KBM-7 (cell line): ENCODE results near the gene PPM1E.
"Not testable (repeated sequence)": the region's sequence is repeated elsewhere in the genome, so short reads cannot be mapped to it uniquely, and the experiment has no call there.

ENCODE experiments used
- DNase-seq: peaks from one replicate; pipeline ENCODE4 v3.0.0-alpha.2; 2015
- in situ Hi-C: fragments of 300-500 bp; cut with MboI; formaldehyde crosslinking; loops from 2 replicates; pipeline ENCODE4 v1.14.3; 2020; ENCODE audit warnings: low sequenced_read_pairs, low pct_unique_long_range_greater_than_20kb, mixed read lengths

PPM1E gene

DNA sequence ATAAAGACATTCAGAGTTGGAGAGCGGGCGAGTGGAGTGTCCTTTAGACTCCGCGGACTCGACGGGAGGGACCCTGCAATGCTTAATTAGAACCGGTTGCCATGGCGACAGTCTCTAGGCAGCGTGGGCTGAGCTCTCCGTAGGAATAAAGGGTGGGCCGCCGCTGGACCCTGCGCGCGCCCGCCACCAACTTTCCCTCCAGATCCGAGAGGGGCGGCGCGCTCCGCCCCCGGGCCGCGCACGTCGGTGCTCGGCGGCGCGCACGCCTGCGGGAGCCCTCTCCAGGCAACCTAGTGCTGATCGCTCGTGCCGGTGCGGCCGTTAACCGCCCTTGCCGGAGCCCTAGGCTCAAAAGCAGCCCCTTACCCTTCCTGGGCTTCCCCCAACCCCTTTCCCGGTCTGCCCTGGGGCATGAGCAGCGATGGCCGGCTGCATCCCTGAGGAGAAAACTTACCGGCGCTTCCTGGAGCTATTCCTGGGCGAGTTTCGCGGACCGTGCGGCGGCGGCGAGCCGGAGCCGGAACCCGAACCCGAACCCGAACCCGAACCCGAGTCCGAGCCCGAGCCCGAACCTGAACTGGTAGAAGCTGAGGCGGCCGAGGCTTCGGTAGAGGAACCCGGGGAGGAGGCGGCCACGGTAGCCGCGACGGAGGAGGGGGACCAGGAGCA is at the start of gene PPM1E:
PPM1E (plus strand) TSS at position 278 of the 669 bp plus-strand sequence.
- DNase-seq: peak; percentile 82
- in situ Hi-C loops: no loop called here

DNA sequence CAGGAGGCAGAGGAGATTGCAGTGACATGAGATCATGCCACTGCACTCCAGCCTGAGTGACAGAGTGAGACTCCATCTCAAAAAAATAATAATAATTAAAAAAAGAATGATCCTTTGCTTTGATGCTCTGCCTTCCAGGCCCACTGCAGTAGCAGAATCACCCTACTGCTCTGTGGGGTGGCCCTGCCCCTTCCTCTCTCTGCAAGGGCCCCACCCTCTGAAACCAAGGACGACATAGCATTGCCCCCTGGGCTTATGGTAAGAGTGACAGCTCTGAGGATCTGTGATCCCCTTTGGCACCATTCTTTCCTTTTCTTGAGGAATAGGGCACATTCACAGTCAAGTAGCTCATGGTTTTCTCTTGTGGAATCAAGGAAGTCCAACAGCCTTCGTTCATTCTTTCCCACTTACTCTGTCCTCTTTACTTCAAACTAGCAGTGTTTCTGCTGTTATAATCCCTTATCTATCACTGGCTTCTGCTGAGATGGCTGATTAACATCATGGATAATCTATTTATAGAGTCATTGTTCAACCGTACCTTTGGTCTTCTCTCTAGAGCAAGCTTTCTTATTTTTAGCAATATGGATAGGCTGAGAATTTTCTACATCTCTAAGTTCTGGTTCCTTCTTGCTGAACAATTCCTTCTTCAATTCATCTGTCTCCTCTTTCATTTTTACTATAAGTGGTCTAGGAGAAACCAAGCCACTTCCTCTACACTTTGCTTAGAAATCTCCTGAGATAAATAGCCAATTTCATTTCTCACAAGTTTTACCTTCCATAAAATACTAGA is 49.1 kb upstream of the PPM1E start:
- in situ Hi-C loops: no loop called here

DNA sequence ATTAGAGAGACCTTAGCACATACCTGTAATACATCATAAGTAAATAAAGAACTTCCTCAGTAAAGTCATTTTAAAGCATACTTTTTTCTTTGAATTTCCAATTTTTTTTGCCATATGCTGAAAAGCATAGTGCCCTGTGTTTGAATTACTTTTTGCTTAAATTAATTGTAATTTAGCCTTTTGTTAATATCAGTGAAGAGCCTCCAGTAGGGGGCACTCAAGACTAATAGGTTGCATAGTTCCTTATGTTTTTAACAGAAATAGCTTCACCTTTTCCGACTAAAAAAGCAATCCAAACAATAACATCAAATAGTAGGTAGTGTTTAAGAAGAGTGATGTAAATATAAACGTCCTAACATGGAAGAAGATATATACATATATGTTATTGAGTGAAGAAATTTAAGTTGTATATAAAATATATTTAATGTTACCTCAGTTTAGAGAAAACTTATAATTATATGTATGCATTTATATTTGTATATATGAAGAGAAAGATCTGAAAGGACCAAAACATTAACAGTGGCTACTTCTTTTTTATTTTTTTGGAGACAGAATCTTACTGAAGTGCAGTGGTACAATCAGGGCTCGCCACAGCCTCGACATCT is 44.6 kb upstream of the PPM1E start:
- in situ Hi-C loops: no loop called here
- DNase-seq: peak; percentile 59

More for the DNA sequence above, 49.1 kb upstream of the PPM1E start:
- DNase-seq: no peak

DNA sequence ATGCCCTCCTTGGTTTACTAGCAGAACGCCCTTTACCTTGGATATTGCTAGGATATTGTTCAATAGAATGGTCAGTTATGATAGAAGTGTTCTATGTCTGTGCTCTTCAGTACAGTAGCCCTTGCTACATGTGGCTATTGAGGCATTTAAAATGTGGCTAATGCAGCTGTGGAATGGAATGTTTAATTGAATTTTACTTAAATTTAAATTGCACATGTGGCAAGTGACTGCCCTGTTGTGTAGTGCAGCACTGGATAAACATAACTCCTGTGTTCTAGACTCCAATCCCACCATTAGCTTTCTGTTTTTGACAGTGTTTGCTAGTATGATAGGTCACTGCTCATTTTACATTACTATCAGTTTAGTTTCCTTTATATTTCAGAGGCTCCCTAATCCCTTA is 33.4 kb upstream of the PPM1E start:
- in situ Hi-C loops: no loop called here
- no peak for DNase-seq

DNA sequence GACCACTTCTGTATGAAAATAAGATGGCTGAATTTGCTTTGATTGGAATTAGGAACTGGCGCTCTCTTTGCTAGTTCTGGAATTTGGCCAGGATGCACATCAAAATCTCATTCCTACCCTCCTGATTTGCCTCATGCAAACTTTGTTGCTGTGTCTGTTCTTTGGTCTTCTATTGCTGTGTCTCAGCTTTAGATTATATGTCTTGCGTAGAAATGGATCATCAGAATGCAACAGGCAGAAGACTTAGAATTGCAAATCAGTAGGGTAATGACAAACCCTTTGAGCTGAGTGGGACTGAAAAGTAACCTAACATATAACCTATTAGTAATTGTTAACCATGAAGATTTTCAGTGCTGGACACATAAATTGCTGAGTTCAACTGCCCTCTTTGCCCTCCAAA is 33.0 kb upstream of the PPM1E start:
- no peak for DNase-seq
- in situ Hi-C loops: no loop called here

DNA sequence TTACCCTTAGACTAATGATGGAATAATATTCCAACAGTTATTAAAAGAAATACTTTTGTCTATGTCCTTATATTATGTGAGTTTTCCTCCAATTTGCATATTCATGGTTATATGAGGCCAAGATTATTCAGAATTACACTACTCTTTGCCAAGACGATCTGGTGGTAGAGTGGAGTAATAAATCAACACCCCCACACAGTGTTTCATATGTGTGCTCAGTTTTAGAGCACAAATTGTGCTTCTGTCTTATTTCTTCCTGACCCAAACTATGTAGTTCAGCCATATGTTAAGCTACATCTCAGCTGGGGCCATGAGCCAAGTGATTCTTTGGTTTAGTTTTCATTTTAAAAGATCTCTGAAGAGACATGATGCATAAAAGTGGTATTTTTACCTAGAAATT is 26.9 kb upstream of the PPM1E start:
- in situ Hi-C loops: no loop called here

DNA sequence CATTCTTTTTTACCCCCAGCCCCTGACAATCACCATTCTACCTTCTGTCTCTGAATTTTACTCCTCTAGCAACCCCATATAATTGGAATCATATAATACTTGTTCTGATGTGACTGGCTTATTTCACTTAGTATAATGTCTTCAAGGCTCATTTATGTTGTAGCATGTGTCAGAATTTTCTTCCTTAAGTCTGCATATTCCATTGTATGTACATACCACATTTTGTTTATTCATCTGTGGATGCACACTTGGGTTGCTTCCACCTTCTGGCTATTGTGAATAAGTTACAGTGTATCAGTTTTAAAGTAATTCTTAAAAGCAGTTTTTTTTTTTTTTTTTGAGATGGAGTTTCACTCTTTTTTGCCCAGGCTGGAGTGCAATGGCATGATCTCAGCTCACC is 24.7 kb upstream of the PPM1E start:
- in situ Hi-C loops: no loop called here

More for the DNA sequence above, 26.9 kb upstream of the PPM1E start:
- no peak for DNase-seq

DNA sequence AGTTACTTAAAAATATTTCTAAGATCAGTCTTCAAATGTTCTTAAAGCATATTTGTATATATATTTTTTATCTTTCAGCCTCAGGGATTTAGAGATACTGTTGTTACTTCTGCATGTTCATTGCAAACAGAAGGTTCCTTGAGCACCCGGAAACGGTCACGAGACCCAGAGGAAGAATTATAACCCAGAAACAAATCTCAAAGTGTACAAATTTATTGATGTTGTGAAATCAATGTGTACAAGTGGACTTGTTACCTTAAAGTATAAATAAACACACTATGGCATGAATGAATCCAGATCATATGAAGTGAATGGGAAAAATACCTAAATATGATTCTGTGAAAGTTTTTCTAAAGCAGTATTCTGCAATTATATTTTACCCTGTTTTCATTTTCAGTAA is 21.6 kb upstream of the PPM1E start:
- in situ Hi-C loops: no loop called here
- DNase-seq: no peak

More for the DNA sequence above, 24.7 kb upstream of the PPM1E start:
- DNase-seq: no peak

DNA sequence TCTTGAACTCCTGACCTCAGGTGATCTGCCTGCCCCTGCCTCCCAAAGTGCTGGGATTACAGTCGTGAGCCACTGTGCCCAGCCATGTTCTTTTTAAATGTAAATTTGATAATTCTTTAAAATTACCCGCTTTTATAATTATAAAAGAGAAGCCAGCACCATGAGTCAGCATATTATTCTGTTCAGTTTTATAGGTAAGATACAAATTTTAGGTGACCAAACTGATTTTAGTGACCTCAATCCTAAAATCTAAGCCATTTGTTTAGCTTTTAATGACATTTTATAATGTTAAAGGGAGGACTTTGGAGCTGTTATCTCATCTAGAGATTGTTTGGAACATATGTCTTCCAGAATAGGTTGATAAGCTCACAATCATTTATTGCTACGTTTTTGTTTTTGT is 20.8 kb upstream of the PPM1E start:
- in situ Hi-C loops: no loop called here
- no peak for DNase-seq

DNA sequence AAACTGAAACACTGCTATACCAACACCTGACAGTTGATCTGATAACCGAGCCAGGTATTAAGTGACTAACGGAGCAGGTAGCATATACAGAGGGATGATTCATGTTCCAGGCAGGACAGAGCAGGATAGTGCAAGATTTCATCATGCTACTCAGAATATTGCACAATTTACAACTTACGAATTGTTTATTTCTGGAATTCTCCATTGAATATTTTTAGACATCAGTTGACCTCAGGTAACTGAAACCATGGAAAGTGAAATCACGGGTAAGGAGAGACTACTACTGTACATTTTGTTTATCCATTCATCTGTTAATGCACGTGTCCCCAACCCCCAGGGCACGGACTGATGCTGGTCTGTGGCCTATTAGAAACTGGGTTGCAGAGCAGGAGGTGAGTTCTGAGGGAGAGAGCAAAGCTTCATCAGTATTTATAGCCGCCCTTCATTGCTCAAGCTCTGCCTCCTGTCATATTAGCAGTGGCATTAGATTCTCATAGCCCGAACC is 14.5 kb upstream of the PPM1E start:
- in situ Hi-C loops: no loop called here

DNA sequence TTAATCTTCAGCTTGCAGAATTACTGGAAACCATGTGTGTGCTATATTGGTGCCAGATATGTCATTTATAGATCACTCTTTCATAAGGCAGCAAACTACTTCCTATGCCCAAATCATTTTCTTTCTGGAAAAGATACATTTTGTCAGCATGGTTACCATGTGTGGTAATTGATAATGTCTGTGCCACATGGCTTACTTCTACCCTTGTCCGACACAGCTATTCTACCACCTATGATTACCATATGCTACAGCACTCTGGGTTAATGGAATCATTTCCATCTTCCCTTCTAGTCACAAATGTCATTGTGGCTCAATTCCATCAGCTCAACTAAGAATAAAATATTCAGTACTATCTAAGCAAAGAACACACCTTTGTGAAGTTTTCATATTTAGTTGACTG is 8.0 kb upstream of the PPM1E start:
- in situ Hi-C loops: no loop called here
- no peak for DNase-seq

More for the DNA sequence above, 14.5 kb upstream of the PPM1E start:
- DNase-seq: no peak

DNA sequence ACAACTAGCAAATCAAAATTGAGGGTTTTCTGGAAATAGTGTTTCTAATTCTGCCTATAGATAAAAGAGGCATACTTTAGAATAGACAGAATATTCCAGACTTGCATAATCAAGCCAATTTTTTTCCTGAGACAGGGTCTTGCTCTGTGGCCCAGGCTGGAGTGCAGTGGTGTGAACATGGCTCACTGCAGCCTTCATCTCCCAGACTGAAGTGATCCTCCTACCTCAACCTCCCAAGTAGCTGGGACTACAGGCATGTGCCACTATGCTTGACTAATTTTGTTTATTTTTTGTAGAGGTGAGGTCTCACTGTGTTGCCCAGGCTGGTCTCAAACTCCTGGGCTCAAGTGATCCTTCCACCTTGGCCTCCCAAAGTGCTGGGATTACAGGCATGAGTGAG is 6.0 kb upstream of the PPM1E start:
- in situ Hi-C loops, DNase-seq: not testable (repeated sequence)

DNA sequence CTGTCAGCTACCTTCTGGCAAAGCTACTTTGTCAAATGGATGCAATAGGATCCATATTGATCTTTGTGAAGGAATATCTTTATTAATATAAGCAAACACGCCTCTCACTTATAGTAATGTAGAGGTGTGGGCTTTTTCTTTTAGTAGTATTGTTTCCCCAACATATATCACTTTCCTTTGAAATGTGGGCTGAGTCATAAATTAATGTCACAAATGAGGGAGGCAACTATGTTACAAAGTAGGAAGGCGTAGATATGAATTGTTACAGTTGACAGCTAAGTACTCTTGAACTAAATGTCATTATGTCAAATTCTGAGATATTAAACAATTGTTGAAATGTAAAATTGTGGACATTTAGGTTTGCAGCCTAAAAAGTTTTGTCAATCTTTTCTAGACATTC is 2.6 kb upstream of the PPM1E start:
- in situ Hi-C loops: no loop called here
- no peak for DNase-seq

DNA sequence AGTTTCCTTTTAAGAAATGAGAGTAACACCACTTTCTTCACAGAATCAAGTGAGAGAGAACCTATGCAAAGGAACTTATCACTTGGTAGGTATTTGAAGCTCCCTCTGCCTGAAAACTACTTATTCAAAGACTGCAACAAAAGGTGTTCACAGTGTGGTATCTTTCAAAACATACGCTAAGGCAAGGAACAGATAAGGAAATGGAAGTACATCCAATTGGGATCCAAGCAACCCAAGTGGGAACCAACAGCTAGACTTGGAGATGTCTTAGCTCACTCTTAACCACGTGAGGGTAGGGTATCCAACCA is 431 bp upstream of the PPM1E start:
- no peak for DNase-seq
- in situ Hi-C loops: no loop called here

DNA sequence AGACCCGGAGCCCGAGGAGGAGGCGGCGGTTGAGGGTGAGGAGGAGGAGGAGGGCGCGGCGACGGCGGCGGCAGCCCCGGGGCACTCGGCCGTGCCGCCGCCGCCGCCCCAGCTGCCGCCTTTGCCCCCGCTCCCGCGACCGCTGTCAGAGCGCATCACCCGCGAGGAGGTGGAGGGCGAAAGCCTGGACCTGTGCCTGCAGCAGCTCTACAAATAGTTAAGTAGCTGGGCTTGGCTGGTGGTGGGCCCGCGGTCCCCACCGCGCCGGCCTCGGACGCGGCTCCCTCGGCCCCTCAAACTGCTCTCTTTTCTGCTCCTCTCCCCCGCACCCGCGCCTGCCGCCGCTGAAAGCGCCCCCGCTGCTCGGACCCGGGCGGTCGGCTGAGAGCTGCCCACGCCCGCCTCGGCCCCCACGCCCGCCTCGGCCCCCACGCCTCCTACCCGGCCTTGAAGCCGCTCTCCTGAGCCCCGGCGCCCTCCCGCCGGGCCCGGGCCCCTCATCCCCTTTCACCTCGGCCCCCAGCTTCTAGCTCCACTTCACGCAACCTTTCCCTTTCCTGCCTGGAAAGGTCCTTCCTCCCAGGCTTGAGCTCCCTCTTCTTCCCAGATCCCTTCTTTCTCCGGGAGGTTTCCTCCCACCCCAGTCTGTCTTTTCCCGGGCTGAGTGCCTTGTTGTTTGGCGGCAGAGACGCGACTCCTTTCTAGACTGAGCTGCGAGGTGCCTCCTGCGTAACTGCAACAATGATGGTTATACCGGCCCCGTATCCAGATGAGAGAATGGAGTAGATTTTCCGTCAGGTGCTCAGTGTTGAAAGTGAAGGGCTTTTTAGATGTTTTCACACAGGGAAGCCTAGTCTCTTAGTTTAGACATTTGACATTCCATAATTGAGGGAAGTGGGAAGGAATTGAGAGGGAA is 850 bp downstream of the PPM1E start:
- peak; percentile 29 for DNase-seq
- in situ Hi-C loops: no loop called here

DNA sequence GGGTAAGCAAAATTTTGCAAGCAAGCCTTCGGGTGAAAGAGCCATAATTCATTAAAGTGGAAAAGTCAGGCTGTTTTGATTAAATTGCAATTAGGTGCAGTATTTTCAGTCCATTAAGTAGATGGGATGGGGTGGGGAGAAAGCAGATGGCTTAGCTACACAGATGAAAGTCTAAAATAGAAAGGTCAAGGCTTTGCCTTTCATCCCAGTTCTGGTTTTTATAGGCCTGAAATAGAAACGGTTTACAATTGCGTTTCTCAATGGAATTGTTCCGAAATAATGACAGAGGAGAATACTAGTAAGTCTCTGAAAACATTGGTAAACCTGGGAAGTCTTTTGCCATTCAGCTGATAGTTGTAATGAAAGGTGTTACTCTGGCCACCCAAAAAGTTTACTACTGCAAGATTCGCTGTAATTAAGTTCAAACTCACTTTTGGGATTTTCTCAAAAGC is 1.5 kb downstream of the PPM1E start:
- no peak for DNase-seq
- in situ Hi-C loops: no loop called here

DNA sequence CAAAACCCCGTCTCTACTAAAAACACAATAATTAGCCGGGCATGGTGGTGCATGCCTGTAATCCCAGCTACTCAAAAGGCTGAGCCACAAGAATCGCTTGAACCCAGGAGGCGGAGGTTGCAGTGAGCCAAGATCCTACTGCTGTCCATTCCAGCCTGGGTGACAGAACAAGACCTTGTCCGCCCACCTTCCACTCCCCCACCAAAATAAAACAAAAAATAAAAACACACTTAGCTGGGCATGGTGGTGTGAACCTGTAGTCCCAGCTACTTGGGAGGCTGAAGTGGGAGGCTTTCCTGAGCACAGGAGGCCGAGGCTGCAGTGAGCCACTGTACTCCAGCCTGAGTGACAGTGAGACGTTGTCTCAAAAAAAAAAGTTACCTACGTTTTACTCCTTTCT is 3.2 kb downstream of the PPM1E start:
- in situ Hi-C loops: no loop called here
- no peak for DNase-seq

DNA sequence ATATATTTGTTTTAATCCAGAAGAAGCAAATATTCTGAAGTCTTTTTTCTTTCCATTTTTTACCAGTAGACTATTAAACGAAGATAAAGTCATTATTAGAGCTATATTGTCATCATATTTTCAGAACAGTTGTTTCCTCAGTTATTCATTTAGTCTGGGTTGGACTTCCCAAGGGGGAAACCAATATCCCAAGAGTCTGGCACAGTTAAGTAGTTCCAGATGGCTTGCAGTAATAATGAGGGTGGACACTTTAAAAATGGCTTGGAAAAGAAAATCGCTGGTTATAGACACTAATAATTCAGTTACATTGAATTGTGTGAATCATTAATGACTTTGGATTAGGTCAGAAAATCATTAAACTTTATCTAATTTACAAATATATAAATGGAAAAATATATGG is 3.9 kb downstream of the PPM1E start:
- in situ Hi-C loops: no loop called here
- DNase-seq: no peak

DNA sequence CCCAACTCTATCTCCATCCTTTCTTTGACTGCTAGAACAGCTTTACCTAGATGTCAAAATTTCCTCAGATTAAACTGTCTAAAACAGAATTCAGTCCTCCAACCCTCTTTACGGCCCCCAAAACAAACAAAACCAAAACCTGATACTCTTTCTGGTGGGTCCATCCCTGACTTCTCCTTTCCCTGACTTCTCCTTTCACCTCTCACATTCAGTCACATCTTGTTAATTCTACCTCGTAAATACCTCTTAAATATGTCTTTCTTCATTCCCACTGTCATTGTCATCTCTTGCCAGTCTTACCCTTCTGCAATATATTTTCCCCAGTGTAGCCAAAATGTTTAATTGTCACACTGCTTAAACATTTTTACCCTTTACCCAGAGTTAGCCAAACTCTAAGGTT is 4.6 kb downstream of the PPM1E start:
- in situ Hi-C loops: no loop called here
- DNase-seq: peak; percentile 28
